DMS153 treated with DMSO at 0.1 percent for 48 hours (cell line): ENCODE data around the gene CNIH4.
"Not testable (repeated sequence)": the region's sequence is repeated elsewhere in the genome, so short reads cannot be mapped to it uniquely, and the experiment has no call there.

Experiments used
- DNase-seq: peaks from one replicate; lab custom pipeline; 2025; ENCODE audit not compliant: unreplicated experiment; lab: John Stamatoyannopoulos, UW

The CNIH4 gene

GRCh38 chr1:224393294-224393693 is 36.6 kb downstream of the CNIH4 start:
- DNase-seq: no peak

GRCh38 chr1:224399887-224400286 is 43.2 kb downstream of the CNIH4 start:
- DNase-seq: no peak

- no peak for DNase-seq
Observed at GRCh38 chr1:224402472-224403036, 45.9 kb downstream of the CNIH4 start.

GRCh38 chr1:224404916-224405603 is 48.4 kb downstream of the CNIH4 start:
- DNase-seq: no peak

- no peak for DNase-seq
Observed at GRCh38 chr1:224405604-224405970, 48.9 kb downstream of the CNIH4 start.

- no peak for DNase-seq
Observed at GRCh38 chr1:224406216-224406615, 49.5 kb downstream of the CNIH4 start.

GRCh38 chr1:224407571-224408293 is 51.1 kb downstream of the CNIH4 start:
- no peak for DNase-seq

- DNase-seq: no peak
Observed at GRCh38 chr1:224408294-224408590, 51.6 kb downstream of the CNIH4 start.

- DNase-seq: no peak
Observed at GRCh38 chr1:224411766-224412165, 55.1 kb downstream of the CNIH4 start.

- DNase-seq: no peak
Observed at GRCh38 chr1:224420106-224420505, 63.4 kb downstream of the CNIH4 start.

GRCh38 chr1:224425279-224425884 is 68.7 kb downstream of the CNIH4 start:
- no peak for DNase-seq

- not testable (repeated sequence) for DNase-seq
Observed at GRCh38 chr1:224426869-224427268, 70.2 kb downstream of the CNIH4 start.

GRCh38 chr1:224427346-224427745 is 70.7 kb downstream of the CNIH4 start:
- no peak for DNase-seq

GRCh38 chr1:224428713-224429112 is 72.0 kb downstream of the CNIH4 start:
- DNase-seq: not testable (repeated sequence)
